Frontal cortex (tissue), 4 donors: ENCODE measurements around the gene EML4. TPM values are rescaled to one million over a fixed set of nuclear protein-coding genes. Genes with fewer than 3 reads are reported as not detected.
"Not testable (repeated sequence)": the region's sequence is repeated elsewhere in the genome, so short reads cannot be mapped to it uniquely, and the experiment has no call there.

Experiments used
- DNase-seq, 2 donors: peaks; one replicate each; pipeline ENCODE4 v3.0.0; 2012; ENCODE audit warnings: low spot score in 2 of 2
- FAIRE-seq: peaks from 2 replicates; lab custom pipeline; 2012; peaks lifted over from hg19 to GRCh38; lab: Jason Lieb, UNC
- total RNA-seq: library from RNA; depleted of rRNA; stranded (reverse); fragments of >200 nt; gene quantifications from one replicate; pipeline ENCODE4 v1.2.3, GENCODE V29; 2014
- donor health status: control.
- donor health status: control.
- donor health status: control.

Gene EML4, protein sequence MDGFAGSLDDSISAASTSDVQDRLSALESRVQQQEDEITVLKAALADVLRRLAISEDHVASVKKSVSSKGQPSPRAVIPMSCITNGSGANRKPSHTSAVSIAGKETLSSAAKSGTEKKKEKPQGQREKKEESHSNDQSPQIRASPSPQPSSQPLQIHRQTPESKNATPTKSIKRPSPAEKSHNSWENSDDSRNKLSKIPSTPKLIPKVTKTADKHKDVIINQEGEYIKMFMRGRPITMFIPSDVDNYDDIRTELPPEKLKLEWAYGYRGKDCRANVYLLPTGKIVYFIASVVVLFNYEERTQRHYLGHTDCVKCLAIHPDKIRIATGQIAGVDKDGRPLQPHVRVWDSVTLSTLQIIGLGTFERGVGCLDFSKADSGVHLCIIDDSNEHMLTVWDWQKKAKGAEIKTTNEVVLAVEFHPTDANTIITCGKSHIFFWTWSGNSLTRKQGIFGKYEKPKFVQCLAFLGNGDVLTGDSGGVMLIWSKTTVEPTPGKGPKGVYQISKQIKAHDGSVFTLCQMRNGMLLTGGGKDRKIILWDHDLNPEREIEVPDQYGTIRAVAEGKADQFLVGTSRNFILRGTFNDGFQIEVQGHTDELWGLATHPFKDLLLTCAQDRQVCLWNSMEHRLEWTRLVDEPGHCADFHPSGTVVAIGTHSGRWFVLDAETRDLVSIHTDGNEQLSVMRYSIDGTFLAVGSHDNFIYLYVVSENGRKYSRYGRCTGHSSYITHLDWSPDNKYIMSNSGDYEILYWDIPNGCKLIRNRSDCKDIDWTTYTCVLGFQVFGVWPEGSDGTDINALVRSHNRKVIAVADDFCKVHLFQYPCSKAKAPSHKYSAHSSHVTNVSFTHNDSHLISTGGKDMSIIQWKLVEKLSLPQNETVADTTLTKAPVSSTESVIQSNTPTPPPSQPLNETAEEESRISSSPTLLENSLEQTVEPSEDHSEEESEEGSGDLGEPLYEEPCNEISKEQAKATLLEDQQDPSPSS
- total RNA-seq, result 33.8 TPM

DNA sequence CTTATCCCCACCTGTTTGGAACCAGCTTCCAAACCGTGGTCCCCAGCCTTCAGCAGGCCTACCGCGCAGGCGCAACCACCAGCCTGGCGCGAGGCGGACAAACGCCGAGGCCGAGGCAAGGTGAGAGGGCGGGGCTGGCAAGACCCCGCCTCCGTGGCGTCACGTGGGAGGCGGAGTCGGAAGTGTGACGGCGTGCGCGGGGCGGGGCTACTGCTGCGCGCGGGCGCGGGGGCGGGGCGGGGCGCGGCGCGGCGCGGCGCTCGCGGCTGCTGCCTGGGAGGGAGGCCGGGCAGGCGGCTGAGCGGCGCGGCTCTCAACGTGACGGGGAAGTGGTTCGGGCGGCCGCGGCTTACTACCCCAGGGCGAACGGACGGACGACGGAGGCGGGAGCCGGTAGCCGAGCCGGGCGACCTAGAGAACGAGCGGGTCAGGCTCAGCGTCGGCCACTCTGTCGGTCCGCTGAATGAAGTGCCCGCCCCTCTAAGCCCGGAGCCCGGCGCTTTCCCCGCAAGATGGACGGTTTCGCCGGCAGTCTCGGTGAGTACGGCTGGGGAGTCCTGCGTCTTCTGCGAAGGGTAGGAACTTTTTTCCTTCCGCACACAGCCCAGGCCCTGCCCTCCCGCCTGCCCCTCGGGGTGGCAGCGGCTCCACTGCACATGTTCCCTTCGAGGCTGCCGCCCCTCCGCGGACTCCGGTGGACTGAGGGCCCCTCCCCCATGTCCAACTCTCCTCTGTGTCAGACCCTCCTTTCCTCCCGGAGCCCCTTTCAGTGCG, at the start of gene EML4:
TSS of gene EML4 (plus strand) at position 254 of the 774 bp plus-strand sequence. CDS start at position 513, 259 bp downstream.
- FAIRE-seq (no peak), DNase-seq (peak; percentile 93 to 94)

DNA sequence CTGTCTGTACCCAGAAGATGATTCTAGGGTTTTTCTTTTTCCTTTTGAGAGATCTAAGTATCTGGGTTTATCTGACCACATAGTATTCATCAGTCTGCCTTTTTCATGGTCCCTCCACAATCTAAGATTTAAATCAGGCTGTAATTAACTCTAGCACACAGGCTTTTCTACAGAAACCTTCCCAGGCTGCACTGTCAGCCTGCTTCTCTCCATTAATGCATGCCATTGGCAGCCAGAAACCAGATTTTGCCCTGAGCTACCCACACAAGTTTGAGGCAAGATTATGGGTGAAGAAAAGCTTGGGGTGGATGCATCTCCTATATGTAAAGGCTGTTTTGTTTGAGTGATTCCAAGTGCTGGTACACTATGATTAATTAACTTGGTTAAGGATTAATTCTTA, 45.7 kb upstream of the EML4 start:
- no peak for DNase-seq
- no peak for FAIRE-seq

DNA sequence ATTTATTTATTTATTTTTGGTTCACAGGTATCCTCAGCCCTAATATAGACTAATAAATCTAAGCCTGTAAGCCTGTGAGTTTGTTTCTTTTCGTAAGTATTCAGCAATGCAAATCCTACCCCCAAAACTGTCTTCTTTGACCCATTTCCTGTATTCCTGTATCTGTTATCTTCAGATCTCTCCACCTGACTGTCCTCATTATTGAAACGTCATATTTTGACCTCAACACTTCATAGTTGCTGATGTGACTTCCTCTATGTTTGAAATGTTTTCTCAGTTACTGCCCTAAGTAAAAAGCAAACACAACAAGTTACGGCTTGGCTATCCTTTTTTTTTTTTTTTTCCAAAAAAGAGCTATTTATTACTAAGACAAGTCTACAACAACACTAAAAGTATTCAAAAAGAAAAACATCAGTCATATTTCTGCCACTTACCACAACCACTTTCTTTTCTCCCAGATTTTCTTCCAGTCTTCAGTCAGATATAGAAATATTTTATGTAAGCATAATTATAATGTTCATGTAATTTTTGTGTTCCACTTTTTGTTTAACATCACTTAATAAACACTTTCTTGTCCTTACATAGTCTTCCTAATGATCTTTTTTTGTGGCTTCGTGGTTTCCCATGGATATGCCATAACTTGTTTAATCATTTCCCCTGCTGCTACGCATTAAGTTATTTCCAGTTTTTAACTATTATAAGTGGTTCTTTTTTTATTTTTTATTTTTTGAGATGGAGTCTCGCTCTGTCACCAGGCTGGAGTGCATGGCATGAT, 45.0 kb upstream of the EML4 start:
- DNase-seq, result no peak
- no peak for FAIRE-seq

DNA sequence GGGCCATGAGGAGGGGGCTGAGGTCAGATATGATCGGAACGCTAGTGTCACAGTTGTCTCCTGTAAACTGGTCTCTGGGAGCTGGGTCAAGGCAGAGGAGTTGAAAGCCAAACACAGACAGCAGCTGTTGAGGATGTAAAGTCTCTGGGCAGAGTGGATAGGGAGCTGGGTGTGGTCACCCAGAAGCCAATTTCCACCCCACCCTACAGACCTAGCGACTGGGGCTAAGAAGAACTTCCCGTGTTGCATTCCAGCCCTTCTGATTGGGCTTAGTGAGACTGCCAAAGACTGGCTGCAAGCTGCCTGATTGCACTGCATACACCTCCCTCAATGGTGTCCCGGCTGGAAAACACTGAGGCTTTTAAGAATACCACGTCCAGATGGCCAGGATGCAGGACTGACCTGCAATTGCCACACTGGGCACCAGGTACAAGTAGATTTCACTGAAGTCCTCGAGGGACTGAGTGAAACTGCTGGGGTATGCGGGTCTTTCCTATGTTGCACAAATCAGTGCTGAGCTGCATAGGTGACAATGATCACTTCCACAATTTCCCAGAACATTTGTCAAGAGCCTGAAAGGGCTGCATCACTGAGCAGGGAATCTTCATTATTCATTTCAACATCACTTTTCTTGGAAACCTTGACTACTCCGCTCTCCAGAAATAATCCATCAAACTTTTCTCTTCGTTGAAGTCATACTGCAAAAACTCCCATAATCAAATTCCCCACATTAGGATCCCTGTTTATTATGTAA, 43.1 kb upstream of the EML4 start:
- no peak for FAIRE-seq
- no peak for DNase-seq

DNA sequence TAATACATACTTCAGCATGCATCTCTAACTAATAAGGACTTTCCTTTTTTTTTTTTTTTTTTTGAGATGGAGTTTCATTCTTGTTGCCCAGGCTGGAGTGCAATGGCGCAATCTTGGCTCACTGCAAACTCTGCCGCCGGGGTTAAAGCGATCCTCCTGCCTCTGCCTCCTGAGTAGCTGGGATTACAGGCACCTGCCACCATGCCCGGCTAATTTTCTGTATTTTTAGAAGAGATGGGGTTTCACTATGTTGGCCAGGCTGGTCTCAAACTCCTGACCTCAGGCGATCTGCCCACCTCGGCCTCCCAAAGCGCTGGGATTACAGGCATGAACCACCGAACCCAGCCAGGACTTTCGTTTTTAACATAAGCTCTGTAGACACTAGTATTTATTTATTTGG, 42.3 kb upstream of the EML4 start:
- FAIRE-seq, DNase-seq: not testable (repeated sequence)

DNA sequence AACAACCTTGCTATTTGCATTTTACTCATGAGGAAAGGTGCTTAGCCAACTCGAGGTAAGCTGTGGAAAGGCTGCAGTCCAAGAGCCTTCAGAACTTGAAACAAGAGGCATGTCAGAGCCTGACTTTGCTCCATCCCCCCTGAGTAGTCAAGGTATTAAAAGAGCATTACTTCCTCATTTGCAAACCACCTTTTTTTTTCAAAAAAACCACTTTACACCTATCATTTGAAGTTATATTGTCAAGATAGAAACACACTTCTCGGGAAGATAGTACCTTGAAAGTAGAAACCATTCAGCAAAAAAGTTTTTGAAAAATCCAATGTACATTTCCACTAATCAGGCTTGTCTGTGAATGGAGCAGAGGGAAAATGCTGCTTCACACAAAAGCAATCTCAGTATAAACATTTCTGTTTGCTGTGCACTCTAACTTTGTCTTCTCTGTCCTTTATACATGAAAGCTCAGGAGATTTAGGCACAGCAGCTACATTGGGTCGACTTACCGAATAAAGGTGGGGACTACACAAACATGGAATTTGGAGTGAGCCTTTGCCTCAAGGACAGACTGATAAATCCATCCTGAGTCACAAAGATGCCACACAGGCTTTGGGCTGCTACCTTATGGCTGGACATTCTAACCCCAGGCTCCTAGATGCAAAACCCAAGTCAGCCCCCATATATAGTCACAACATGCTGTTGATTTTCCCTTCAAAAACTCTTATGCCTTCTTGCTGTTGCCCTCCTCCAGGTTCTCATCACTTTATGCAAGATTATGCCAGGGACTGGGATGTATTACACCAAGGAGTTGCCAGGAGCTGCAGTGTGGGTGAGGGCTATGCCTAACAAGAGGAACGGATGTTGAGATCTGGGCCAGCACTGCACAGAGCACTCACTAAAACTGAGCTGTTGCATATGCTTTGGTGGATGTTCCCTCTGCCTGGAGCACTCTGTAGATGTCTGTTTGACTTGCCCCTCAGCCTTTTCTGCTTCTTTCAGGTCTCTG, 41.4 kb upstream of the EML4 start:
- DNase-seq, result no peak
- no peak for FAIRE-seq

DNA sequence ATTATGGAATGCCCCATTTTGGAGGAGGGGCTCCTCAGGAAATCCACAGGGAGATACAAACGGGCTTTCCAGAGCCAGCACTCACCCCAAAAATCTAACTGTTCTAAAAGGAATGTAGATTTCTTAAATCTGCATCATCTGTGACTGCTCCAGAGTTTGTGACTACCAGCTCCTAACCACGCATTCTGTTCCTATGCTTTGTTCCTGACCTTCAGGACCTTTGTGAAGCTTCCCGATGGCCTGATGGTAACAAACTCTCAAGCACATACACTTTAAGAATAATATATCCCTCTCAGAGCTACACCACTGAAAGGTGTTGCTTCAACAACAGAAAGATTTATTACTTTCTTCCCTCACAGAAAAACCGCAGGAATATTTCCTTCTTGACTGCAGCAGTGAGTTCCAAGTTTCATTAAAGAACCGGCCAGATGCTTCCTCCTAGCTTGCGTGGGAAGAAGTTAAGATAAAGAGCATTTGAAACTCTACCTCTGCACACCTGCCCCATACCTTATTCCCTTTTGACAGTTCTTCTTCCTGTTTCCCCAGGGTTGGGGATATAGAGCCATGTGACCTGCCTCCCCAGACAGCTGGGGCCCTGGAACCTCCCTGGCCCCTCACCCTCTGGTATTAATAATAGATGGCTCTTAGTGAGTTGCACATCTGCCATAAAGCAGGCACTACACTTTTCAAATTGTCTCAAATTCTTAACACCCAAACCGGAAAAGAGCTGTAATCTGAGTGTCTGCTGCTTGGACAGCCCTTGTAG, 40.2 kb upstream of the EML4 start:
- DNase-seq (no peak), FAIRE-seq (no peak)

DNA sequence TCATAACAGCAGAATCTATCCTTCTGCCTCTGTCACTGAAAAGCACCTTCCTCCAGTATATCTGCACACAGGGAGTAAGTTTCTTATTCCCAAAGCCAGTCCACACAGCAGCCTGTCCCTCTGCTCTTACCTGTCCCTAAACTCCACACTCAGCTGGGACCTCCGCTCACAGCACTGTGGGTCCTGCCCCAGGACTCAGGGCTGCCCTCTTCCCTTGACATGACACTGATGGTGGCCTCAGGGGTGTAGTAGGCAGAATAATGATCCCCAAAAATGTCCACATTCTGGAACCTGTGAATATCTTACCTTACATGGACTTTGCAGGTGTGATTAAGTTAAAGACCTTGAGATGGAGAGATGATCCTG, 39.7 kb upstream of the EML4 start:
- FAIRE-seq, result no peak
- DNase-seq, result no peak

DNA sequence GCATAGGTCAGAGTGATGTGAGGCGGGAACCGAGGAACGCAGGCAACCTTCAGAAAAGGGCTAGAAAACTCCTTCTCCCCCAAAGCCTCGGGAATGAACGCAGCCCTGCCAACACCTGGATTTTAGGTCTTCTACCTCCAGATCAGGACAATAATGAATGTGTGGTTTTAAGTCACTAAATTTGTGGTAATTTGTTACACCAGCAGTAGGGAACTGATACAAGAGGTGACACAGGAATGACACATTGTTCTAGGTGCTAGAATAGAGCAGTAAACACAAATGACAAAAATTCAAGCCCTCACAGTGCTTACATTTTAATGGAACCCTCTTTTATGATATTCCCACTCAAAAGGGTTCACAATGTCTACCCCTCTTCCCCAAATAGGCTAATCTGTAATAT, 39.2 kb upstream of the EML4 start:
- FAIRE-seq (no peak), DNase-seq (no peak)

DNA sequence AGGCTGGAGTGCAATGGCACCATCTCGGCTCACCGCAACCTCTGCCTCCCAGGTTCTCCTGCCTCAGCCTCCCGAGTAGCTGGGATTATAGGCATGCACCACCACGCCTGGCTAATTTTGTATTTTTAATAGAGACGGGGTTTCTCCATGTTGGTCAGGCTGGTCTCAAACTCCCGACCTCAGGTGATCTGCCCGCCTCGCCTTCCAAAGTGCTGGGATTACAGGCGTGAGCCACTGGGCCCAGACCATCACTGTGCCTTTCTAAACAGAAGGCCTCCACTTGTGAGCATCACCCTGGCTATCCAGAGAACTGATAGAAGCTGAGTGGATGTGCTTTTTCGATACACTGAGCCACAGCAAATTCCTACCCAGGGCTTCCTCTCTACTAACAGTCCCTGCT, 38.3 kb upstream of the EML4 start:
- not testable (repeated sequence) for FAIRE-seq, DNase-seq

DNA sequence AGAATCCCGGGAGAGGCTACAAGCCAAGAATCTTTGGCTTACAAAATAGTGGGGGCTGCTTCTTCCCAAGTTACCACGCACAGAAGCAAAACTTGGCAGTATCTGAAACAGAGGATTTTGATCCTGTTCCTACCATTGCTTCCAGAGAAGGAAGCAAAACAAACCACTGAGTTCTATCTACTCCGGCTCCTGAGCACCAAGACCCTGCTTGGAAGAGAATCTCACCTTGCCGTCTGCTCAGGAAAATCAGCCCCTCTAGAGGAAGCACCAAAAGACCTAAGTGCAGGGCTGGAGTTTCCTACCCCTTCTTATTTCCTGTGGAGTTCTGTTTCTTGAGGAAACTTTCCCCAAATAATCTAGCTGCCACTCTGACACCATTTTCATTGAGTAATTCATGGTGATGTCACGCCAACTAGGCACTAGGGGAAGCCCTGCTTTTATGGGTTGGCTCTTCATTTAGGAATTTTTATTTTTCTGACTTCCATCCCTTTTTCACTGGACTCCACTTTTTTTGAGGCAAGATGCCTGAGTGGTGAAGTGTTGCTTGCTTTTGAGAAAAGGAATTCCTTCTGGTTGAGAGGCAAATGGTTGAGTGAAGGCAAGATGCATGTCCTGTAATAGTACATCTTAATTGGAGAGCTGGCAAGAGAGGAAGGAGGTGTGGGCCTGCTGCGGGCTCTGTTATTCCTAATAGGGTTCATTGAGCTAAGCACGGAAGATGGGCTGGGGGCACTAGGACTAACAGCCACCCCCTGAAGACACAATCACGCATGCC, 36.8 kb upstream of the EML4 start:
- FAIRE-seq (no peak), DNase-seq (no peak)

DNA sequence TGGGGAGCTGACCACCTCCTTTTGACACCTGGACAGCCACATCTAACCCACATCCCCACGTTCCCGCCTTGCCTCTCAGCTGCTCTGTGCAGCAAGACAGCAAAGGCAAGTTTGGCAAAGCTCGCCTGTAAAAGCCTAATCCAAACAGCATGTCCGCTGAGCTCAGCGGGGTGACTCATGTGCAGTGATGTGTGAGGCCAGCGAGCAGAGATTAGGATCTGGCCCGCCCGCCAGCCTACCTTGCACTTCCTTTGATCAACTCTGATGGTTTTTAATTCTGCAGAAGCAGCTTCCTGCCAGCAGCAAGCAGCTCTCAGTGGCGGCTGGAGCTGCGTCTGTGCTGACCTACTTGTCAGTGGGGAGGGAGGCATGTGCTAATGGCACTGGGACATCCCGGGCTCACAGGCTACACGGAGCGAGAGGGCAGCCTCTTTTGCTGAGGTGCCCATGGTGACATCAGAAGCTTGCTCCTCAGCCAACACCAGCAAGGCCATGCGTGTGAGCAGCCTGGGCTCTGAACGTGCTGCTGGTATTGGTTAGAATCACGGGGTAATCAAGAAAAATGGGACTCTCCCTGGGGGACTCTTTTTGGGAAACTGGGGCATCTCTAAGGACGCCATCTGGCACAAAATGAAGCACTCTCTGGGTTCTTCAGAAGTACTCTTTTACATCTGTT, 36.0 kb upstream of the EML4 start:
- DNase-seq (peak in 1 of 2 donors; percentile 54), FAIRE-seq (no peak)

DNA sequence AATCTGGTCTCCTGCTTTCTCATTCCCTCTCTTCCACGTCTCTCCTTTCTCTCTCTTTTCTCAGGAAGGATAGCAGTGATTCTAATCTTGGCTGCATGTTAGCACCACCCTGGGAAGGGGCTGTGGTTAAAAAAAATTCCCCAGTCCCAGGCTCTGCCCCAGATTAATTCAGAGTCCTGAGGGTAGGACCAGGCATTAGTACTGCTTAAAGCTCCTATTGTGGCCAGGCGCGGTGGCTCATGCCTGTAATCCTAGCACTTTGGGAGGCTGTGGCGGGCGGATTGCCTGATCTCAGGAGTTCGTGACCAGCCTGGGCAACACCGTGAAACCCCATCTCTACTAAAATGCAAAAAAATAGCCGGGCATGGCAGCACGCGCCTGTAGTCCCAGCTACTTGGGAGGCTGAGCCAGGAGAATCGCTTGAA, 35.4 kb upstream of the EML4 start:
- DNase-seq, result no peak
- no peak for FAIRE-seq

DNA sequence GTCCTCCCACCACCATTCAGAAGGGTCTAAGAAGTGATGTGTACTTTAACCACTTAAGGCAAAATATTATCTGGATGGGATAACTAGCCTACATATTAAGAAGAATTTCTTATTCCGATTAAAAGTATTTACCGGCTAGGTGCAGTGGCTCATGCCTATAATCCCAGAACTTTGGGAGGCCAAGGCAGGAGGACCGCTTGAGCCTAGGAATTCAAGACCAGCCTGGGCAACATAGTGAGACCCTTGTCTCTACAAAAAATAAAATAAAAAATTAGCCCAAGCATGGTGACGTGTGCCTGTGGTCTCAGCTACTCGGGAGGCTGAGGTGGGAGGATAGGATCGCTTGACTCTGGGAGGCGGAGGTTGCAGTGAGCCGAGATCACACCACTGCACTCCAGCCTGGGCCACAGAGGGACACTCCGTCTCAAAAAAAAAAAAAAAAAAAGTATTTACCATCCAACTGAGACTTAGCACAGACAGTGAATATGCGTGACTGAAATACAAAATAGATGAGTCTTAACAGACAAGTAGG, 34.7 kb upstream of the EML4 start:
- FAIRE-seq, DNase-seq: not testable (repeated sequence)
